GM19328 (cell line): ENCODE results near the gene KIF21B.

Source experiments
- ATAC-seq: cut with Tn5 transposase; IDR thresholded peaks from one replicate; pipeline ENCODE4 v1.9.1; 2021; ENCODE audit warnings: mild to moderate bottlenecking, moderate library complexity; ENCODE audit not compliant: unreplicated experiment

The KIF21B gene

DNA sequence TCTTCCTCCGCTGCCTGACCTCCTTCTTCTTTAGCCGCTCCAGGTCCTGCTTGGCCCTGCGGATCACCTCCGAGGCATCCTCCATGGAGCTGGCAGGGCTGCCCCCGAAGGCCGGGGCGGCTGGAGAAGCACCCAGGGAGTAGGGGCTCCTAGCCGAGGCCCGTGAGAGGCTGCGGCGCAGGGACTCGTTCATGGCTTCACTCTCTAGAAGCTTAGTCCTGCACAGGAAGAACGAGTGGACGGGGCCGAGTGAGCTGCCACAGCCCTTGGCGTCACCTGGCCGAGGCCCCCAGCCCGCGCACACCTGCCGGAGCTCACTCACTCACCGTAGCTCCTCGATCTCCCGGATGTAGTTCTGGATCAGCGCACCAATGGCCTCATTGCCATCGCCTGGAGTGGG is 23.1 kb downstream of the KIF21B start:
- ATAC-seq: no peak

DNA sequence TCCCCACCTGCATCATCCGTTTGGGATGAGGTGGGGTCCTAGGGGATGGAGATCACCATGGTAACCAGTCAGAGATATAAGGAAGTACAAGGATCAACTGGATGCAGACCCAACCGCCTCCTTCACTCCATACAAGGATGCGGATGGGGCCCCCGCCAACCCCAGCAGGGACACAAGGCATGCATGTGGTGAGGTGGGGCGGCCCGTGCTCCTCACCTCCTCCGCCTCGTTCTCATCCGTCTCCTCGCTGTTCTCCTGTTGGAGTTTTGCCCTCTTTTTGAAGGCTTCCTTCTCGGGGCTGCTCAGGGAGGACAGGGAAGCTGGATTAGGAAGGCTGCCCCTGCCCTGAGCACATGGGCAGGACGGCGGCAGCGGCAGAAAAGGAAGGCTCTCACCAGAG is 23.8 kb downstream of the KIF21B start:
- no peak for ATAC-seq

DNA sequence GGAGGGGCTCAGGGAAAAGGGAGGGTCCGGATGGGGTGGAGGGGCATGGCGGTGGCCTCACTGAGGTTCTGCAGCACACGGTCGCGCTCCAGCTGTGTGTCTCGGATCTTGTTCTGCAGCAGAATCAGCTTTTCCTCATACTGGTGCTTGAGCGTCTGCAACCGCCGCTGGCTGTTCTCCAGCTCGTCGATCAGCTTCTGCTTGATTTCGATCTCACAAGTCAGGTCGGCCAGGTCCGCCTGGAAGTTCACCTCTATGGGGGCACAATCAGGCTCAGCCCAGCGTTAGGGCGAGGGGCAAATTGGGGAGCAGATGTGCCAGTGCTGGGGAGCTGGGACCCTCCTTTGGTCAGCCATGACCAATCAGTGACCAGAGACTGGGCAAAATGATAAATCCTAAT is 25.2 kb downstream of the KIF21B start:
- ATAC-seq: no peak

DNA sequence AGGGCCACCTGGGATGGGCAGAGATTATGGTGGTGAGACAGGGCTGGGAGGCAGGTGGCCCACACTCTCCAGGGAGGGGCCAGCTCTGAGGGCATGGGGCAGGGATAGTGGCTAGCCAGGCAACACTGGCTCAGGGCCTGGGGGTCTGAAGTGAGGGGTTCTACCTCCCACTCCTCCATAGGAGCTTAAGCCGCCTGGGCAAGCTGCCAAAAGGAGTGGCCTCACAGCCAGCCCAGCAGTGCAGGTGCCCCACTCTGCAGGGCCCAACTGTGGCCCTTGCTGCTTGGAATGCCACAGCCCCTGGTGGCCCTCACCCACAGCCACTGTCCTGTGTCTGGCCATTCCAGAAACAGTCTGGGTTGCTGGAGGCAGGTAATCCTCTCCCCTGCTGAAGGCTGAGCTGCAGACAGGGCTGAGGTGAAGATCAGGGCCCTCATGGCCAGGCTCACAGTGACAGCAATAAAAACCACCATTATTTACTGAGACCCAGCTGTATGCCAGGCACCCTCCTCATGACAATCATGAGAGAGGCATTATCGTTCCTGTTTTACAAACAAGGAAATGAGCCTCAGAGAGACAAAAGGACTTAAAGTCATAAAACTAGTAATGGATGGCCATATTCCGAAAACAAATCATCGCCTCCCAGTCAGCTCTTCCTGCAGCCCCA is 31.0 kb downstream of the KIF21B start:
- ATAC-seq: no peak

DNA sequence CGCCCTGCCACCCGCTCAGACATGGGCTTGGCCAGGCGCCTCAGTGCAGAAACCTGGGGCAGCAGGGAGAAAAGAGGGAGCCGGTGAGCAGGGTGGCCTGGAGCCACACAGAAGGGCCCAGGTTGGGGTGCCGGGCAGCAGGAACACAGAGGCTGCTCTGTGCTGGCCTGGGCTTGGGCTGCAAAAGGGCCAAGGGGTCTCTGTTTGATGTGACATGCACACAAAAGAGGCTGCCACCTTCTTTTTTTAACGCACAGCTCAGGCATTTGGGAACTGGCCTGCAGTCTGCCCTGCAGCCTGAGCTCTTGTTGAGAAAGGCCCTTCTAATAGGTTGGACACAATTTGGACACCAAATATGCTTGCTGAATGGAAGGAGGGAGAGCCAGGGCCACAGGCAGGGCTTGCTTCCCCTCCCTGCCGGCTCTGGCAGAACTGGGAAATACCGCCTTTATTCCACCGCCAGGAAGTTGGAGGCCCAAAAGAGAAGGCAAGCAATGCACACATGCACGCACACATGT is 32.4 kb downstream of the KIF21B start:
- no peak for ATAC-seq

DNA sequence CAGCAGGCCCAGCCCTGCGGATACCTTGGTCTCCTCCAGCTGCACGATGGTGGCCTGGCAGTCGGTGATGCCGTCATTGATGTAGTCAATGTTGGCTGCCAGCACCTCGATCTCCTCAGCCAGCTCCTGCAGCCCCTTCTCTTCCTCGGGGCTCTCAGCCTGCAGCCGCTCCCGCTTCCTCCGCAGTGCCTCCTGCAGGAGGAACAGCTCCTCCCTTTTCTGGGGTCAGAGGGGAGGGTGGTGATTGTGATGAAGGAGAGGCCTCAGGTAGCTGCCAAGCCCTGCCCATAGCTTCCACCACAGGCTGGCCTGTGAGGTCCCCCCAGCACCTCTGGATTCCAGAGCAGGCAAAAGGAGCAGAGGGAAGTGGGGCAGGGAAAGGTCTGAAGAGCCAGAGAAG is 33.4 kb downstream of the KIF21B start:
- no peak for ATAC-seq

DNA sequence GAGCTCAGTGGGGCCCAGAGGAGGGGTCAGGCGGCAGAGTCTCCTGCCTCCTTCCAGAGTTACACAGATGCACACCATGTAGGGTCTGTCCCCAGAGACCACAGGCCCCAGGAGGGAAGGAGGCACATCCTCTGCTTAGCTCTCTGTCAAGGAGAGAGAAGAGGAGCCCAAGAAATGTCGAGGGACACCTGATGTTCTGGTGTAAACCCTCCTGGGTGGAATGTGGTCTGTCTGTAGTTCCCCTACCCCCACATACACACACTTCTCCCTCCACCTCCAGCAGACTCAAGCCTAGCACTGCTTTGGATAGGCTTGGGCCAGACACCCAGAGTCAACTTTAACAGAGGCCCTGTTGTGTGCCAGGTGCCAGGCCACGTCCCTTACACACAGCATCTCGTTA is 34.2 kb downstream of the KIF21B start:
- ATAC-seq: no peak

DNA sequence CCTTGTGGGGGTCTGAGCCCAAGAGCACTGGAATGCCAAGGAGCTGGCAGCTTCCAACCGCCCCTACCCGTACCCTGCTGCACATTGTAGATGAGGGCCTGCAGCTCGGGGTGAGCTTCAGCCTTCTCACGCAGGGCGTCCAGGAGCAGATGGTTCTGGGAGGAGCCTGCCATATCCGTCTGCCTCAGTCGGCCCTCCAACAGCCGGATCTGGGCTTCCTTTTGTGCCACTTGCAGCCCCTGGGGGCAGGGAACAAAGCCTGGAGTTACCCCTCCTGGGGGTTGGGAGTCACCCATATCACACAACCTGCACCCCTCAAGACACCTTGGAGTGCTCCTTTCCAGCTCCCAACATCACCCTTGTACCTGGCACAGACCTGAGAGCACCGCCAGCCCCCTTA is 34.8 kb downstream of the KIF21B start:
- ATAC-seq: no peak

DNA sequence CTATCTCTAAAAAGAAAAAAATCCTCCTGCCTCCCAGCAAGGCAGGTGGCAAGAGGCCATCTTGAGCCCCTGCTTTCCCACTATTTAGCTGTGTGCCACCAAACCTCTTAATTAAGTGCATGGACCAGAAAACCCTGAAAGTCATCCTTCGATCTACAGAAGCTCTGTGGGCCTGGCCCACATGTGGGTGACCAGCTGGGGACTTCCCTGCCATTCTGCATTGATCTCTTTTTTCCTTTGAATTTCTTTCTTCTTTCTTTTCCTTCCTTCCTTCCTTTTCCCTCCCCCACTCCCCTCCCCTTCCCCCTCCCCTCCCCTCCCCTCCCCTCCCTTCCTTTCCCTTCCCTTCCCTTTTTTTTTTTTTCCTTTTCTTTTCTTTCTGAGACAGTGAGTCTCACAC is 38.0 kb downstream of the KIF21B start:
- ATAC-seq: no peak

DNA sequence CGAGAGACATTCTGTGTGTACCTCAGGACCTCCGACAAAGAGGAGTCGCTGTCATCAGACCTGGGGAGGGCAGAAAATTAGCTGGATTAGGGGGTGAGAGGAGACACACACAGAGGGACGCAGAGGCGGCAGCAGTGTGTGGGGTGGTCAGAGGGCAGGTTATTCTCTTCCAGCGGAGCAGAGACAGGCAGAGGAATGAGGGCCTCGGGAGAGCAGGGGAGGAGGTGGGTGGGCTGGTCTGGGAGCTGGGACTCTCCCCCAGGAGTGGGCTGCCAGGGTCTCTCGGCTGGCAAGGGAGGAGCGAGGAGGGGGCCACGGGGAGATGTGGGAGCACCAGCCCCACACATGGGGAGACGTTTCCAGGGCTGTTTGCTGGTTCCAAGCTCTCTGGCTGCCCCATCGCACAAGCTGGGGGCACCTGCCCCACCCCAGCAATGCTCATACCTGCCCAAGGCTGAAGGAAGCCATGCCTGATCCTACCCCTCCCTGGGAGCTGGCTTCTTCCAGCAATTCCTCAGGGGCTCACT is 40.4 kb downstream of the KIF21B start:
- ATAC-seq: no peak

DNA sequence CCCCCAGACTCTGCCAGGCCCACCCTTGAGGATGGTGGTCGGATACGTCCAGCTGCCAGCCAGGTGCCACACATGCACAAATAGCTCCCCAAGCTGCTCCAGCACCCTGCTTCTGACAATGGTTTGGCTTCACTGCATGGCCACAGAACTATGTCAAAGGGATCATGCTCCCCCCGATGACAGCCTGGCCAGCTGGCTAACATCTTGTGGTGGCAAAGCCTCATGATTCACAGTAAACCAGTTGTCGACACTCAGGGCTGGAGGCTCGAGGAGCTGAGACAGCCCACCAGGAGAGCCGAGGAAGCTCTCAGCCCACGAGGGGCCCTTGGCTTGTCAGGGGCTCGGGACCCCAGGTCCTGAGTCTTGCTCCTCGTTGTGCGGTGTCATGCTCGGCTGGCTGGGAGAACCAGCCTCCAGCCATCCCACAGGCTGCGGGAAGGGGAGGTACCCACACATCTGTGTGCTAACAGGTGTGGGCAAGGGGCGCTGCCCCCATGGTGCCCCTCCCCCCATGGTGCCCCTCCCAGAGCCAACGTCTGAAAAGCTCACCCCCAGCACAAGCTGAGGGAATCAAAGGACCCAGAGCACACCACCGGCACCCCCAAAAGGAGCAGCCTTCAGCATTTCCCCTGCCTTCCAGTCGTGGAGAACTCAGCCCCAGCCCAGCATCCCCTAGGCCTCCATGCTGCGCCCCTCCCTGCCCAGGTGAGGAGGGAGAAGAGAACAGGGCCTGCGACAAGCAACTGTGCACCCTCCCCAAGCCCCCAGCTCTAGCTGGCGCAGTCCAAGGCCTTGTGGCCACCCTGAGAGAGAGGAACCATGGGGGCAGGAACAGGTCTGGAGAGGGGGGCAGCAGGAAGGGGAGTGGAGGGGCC is 41.2 kb downstream of the KIF21B start:
- ATAC-seq: no peak

DNA sequence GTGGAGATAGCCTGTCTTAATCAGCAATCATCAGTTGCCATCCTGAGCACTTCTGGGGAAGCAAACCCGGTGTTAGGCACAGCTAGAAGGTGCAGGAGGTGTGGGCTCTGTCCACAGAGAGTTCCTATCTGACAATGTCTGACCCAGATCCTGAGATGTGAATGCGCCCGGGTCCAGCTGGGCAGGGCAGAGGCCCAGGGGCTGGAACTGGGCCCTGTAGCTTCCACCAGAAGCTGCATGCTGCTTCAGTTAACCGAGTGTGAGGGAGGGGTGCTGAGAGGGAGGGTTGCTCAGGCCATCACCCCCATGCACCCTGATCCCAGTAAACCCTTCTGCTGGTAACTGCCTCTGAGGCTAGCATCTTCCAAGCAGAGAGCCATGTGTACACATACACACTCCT is 42.2 kb downstream of the KIF21B start:
- no peak for ATAC-seq

DNA sequence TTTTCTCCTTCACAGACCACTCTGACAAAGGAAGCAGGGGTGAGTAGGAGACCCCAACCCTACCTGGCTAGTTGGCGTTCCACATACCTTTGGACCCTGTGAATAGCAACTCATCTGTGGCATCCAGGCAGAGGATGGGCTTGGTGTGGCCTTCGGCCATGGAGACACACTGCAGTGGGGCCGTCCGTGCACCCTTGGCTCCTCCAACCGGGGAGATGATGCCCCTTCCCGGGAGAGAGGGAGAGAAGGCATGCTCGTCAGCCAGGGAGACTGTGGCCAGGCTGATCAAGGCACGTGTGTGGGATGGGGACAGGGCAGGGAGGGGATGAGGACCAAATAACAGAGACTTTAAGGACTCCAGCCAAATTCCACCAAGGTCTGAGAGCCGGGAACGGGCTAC is 42.6 kb downstream of the KIF21B start:
- no peak for ATAC-seq

DNA sequence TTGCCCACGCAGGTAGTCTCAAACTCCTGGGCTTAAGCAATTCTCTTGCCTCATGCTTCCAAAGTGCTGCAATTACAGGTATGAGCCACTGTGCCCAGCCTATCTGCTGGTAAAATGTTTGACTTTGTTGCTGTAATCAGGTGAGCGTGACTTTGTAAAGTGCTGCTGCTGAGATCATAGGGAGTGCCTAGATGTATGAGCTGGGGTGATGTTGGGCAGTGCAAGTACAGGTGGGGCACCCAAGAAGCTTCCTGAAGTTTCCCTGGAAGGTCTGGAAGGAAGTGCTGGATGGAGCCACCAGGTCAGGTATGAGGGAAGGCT is 43.1 kb downstream of the KIF21B start:
- ATAC-seq: no peak

DNA sequence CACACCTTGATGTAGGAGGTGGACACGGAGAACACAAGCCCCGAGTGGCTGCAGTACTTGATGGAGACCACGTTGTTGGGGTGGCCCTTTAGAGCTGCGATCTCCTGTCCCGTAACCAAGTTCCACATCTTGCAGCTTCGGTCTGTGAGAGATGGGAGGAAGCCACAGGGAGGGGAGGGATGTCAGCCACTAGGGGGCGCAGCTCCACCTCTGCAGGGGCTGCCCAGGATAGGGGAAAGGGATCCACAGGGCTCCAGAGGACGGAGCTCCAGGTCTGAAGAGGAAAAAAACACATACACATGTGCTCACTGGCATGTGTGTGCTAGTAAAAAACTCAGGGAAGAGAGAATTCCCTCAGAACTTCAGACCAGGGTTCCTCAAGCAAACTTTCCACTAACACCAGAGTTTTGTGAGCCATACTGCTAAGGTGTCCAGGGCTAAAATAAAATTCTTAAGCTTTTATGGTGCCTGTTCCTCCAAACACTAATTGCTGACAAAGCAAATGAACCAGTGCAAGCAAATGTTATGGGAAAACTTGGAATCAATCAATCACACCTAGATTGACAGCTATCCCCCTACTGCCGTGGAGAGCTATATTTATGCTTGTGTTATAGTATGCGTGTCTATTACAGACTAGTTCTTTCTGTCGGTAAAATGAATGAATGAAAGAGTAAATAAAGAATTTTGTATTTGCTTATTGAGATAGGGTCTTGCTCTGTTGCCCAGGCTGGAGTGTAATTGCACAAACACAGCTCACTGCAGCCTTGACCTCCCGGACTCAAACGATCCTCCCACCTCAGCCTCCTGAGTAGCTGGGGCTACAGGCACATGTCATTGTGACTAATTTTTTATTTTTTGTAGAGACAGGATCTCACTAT is 43.7 kb downstream of the KIF21B start:
- ATAC-seq: no peak

DNA sequence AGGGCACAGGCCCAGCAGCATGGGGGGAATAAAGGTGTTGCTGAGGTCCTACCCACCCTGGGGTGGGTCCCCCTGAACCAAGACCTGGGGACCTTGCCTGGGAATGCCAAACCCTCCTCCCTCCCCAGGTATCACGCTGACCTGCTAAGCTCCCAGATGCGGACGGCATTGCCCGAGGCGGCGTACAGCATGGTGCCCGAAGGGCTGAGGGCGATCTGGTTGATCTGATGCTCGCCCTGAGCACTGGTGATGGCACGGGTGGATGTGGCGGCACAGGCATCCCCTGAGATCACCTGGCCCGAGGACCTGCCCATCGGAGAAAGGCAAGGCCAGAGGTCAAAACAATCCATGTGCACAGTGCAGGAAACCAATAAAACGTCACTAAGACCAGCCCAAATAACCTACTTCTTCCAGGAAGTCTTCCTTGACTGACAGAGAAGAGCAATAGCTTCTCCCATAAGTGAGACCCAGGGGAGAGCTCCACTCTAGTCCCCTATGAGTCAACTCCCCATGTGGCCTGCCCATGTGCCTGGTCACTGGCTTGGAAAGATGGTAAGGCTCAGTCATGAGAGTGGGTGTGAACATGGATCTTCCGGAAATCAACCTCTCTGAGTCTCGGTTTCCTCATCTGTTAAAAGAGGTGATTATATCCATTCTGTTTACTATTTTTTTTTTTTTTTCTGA is 46.3 kb downstream of the KIF21B start:
- ATAC-seq: no peak

DNA sequence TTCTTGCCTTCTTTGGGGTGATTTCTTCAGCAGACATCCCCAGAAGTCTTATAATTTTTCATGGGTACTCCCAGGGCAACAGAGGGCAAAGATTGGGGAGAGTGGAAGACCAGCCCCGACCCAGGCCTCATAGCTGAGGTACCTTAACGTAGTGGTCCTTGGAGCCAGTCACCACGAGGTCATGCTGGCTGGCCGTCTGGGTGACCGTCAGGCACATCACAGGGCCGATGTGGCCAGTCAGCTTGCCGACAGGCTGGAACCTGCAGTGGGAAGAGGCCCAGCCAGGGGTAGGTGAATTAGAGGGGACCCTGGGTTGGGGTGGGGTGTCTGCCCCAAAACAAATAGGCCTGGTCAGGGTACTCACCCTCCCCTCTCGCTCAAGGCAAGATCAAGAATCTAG is 46.9 kb downstream of the KIF21B start:
- no peak for ATAC-seq

DNA sequence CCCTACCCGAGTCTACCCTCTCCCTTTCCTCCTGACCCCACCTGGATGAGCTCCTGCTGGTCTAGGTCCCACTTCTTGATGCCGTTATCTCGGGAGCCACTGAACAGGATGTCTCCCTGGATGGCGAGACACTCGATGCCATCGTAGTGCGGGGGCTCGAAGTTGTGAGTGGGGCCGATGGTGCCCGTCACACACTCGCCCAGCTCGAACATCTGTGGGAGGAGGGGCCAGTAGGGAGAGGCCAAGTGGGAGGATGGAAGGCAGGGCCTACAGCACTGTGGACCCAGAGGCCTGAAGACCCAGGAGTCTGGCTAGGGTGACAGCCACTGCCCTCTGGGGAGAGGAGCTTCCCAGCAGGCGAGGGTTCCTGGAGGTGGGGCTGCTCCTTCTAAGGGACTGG is 48.1 kb downstream of the KIF21B start:
- ATAC-seq: no peak

DNA sequence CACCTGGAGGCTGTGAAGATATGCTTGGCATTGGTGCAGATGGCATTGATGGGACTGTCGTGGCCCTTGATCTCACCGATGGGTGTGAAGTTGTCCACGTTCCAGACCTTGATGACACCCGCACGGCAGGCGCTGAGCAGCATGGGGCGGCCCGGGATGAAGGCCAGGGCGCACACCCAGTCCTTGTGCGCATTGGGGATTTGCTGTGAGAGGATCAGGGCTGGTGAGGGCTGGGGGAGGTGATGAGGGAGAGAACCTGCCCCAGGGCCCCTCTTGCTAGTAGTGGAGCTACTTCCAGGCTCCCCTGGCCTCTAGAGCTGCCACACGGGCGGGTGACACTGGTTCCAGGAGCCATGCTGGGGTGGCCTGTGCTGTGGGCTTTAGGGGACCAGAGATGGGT is 48.8 kb downstream of the KIF21B start:
- ATAC-seq: no peak

DNA sequence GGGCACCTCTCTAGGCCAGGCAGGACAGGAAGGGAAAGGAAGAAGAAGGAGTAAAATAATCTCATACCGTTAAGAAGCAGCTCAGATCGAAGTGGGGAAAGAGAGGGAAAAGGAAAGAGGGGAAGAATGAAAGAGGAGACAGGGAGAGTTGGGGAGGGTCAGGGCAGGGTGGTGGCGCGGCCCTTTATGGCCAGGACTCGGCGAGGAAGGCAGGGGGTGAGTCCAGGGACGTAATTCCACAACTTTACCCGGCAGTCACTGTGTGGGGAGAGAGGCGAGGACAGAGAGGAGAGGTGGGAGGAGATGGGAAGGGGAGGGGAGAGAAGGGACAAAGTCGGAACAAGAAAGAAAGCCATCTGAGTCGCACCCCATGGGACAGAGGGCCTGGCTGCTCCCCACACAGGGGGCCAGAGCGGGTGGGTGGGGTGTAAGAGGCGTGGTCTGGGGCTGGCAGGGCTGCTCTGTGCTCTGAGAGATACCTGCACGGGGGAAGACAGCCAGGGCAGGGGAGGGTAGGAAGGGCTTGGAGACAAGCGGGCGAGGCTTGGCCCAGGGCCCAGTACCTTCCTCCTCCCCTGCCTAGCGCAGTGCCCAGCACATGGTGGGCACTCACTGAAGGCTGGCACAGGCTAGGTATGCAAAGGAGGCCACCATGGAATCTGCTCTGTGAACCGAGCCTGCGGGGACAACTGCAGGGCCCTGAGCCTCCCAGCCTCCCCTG is 49.4 kb downstream of the KIF21B start:
- no peak for ATAC-seq
